DMS153 (cell line): ENCODE data around the gene UXT.
"Not testable (repeated sequence)": the region's sequence is repeated elsewhere in the genome, so short reads cannot be mapped to it uniquely, and the experiment has no call there.

Experiments used
- DNase-seq: peaks from one replicate; lab custom pipeline; 2025; lab: John Stamatoyannopoulos, UW

UXT gene, protein sequence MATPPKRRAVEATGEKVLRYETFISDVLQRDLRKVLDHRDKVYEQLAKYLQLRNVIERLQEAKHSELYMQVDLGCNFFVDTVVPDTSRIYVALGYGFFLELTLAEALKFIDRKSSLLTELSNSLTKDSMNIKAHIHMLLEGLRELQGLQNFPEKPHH

GRCh38 chrX:47658684-47659420 lies at the start of gene UXT:
UXT (minus strand) TSS chrX:47659180; CDS start chrX:47658927, 253 bp downstream.
- DNase-seq = peak; percentile 91

DNA sequence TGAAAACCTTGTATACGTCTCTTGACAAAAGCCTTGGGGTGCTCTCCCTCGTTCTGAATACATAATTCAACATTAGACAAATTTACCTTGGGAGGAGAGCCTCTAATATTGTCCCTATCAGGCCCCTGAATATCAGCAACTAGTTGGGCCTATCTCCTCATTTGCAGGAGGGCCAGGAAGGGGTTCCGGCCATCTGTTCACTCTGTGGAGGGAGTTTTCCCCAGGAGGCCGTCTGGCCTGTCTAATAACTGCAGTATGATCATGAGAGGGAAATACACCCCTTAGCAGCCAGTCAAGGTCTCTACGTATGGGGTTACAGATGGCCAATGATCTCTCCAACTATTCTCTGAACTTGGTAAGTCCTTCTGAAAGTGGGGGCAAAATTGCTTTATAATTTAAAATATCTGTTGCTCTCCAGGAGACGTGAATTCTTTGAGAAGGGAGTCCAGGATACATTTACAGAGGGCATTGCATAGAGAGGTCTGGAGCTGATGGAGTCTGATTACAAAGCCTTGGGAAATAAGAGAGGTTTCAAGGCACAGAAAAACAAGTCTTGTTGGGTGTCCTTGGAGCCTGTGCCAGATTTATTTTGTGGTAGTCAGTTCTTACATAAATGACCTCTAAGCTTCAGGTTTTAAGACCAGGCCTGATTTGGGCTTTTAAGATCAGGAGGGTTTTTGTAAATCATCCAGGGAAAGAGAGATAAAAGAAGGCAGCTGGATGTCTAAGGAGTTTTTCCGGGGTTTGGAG lies 48.2 kb upstream of the UXT start:
- DNase-seq = no peak

DNA sequence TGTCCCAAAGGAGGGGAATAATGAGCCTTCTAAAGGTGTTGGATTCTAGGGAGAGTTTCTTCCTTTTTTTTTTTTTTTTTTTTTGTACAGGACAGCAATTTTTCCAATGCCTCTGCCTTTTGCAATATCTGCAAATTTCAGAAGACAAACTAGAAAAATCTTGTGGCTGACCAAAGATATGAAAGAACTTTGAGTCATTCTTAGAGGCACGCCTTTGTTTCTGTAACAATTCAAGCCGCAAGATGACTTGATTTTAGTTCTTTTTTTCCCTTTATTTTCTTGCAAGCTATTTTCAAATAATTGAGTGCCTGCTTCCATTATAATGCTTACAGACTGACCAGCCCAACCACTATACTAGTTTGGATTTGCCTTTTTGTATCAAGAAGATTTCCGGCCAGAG lies 47.6 kb upstream of the UXT start:
- DNase-seq = no peak

GRCh38 chrX:47704736-47705135 lies 45.8 kb upstream of the UXT start:
- DNase-seq = no peak

GRCh38 chrX:47697181-47697580 lies 38.2 kb upstream of the UXT start:
- no peak for DNase-seq

GRCh38 chrX:47690175-47690574 lies 31.2 kb upstream of the UXT start:
- DNase-seq = no peak

- DNase-seq = no peak
Measured at GRCh38 chrX:47687263-47687662, 28.3 kb upstream of the UXT start.

DNA sequence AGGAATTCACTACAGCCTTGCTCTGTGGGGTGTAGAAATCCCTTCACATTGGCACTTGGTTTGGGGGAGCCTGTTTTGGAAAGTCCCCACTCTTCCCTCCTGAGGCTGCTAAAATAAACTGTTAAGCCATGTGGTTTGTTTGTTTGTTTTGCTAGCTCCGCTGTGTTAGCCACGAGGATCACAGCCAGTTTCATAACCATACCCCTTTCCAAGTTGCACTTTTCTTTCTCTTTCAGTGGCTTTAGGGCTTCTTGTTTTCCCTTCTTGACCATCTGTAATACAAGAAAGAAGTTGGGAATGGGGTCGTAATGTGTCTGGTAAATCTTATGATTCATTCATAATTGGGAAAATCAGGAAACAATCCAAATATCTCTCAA lies 24.8 kb upstream of the UXT start:
- DNase-seq = no peak

- DNase-seq = no peak
Measured at GRCh38 chrX:47683184-47683828, 24.3 kb upstream of the UXT start.

DNA sequence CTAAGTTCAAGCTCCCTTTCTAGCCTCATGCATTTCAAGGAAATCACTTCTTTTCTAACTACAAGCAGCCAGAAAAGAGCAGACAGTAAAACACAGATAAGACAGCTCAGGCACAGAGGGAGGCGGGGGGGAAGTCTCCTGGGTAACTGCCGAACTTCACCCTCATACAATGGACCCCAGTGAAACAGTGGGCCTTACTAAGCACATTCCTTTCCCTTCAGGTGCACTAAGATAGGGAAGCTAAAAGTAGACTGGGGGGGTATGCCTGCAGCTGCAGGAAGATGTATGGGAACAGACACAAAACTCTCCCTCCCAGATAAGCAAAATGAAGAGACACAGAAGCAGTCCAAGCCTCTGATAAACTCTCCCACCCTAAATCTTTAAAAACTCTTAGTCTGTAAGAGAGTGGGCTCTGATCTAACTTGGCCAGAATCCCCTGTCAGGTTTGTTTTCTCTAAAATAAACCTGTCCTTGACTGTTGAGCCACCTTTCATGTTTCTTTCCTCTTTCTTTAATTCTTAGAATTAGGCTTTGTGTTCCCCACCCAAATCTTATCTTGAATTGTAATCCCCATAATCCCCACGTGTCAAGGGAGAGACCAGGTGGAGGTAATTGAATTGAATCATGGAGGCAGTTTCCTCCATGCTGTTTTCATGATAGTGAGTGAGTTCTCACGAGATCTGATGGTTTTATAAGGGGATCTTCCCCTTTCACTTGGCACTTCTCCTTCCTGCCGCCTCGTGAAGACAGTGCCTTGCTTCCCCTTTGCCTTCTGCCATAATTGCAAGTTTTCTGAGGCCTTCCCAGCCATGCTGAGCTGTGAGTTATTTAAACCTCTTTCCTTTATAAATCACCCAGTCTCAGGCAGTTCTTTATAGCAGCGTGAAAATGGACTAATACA lies 17.2 kb upstream of the UXT start:
- not testable (repeated sequence) for DNase-seq

- no peak for DNase-seq
Measured at GRCh38 chrX:47674776-47675175, 15.8 kb upstream of the UXT start.

GRCh38 chrX:47665797-47666196 lies 6.8 kb upstream of the UXT start:
- DNase-seq = not testable (repeated sequence)

- DNase-seq = no peak
Measured at GRCh38 chrX:47664737-47665136, 5.8 kb upstream of the UXT start.

DNA sequence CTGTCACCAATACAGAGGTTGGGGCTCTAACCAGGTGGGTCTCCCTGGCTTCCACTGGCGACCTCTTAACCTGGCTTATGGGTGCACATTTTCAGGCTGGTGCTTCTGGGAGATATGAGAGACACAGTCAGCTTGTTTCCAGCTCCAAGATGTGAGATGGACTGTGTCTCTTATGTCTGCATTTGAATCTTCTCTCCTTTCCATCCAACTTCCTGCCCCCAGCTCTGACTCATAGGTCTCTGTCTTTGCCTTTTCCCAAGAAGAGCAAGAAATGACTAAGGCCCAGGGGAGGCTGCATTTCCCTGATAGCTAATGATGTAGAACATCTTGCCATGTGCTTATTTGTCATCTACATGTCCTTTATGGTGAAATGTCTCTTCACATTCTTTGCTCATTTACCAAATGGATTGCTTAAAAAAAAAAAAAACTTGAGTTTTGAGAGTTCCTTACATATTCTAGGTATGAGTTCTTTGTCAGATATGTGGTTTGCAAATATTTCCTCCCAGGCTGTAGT lies 3.2 kb upstream of the UXT start:
- DNase-seq = no peak

- no peak for DNase-seq
Measured at GRCh38 chrX:47661539-47661938, 2.6 kb upstream of the UXT start.

- DNase-seq = no peak
Measured at GRCh38 chrX:47659421-47659726, 394 bp upstream of the UXT start.

GRCh38 chrX:47658301-47658683 lies 688 bp downstream of the UXT start:
- DNase-seq = no peak

DNA sequence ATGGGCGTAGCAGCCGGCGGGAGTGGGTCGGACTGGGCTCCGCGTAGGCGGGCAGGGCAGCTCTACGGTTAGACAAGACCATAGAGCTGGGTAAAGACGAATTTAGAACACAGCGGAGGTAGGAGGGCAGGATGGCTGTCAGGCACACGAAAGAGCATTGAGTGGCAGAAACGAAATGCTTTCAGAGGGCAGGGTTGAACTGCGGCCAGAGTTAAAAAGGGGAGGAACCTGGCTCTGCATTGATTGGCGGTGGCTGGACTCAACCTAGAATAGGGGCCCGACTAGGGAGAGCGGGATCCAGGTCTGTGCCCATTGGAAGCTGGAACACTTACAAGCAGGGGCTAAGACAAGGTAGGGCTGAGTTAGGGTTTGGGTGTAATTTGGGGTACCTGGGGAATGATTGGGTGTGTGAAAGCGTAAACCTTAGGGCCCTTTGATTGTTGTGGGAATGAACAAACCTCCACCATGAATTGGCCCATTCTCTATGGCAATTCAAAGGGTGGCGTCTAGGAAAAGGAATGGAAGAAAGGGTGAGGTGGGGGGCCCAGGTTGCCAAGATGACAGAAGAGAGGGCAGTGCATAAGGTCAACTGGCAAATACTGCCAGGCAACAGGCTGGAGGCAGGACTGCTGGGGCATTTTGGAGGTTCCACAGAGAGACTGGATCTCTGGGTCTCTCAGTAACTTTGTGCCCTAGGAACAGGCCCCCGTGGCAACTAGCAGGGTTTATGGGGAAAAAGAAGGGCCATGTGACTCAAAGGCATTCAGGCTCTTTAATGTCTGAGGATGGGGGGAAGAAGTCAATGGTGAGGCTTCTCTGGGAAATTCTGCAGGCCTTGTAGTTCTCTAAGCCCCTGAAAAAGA lies 7.7 kb downstream of the UXT start:
- DNase-seq = no peak

GRCh38 chrX:47650164-47651042 lies 8.6 kb downstream of the UXT start, which contains the start of gene ELK1:
ELK1 (minus strand) TSS chrX:47650563; CDS start chrX:47641441, 9,122 bp downstream.
- peak; percentile 92 for DNase-seq

DNA sequence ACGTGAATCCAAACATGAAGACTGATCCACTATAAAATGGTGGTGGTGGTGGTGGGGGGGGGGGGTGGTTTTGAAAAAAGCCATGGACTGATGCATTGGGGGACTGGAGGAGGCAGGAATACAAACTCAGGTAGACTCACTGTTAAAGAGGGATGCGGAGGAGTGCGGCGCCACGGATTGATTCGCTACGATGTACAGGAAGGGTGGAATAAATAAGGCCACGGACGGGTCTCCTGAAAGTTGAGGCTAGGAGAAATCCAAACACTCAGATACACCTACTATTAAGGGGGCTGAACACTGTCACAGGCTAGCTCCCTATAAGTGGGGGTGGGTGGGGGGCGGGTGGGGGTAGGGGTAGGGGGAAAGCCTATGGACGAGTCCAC lies 9.2 kb downstream of the UXT start:
- no peak for DNase-seq
